Measurements from ENCODE around the gene PTPRG.

The PTPRG gene

DNA sequence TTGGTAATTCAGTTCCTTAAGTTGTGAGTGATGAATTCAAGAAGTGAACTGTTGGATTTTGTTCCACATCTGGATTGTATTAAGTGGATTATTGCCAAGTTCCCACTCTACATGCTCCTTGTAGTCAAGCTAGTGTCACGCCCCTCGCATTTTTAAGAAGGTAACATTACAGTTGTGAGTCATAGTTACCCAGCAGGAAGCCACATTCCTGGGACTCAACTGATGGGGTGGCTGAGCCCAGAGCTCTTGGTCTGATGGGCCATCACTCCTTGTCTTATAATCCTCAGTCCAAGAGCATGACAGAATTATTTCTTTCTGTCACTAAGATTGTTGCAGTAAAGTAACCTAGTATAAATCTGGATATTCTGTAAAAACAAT is 102.7 kb downstream of the PTPRG start:
- Mint-ChIP-seq H3K4me1 (ENCODE audit: low read depth) (no peaks in the 10 kb centered on the region), H3K36me3 (ENCODE audit: low read depth) (no peaks in the 10 kb centered on the region), H3K4me3 (no peak overlapping the region), H3K9me3 (no peaks in the 10 kb centered on the region), H3K27ac (no peak overlapping the region), H3K27me3 (no peaks in the 10 kb centered on the region)

DNA sequence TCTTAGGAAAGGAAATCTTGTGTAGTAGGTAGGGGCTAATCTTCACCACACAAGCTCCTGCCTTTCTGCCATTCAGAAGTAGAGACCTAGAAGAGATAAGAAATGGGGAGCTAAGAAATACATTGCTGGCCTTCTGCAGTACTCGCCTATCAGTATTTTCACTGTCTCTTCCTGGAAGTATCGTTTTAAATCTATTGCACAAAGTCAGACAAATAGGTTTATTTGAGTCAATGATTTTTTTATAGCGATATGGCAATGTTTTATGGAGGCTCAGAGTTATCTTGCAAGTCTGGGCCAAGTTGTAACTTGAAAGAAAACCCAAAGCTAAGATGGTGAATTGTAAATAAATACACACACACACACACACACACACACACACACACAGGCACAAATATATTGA is 103.8 kb downstream of the PTPRG start:
- H3K9me3 Mint-ChIP-seq = no peaks in the 10 kb centered on the region

DNA sequence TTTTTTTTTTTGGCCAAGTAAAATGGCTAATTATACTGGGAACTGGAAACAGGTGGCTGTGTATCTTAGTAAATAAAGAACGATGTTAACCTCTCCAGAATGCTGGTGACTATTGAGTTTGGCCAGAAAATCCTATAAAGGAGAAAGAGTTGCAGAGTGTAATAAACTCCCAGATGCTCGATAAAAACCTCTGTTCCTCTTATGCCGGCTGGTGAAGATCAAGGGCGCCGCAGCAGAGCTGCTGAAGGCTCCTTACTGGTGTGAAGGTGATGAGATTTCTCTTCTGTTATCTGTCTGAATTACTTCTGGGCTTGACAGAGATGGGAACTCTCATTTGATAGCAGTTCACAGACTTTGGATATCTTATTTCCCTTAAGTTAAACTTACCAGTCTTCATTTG is 104.6 kb downstream of the PTPRG start:
- H3K36me3 Mint-ChIP-seq (ENCODE audit: low read depth) = no peaks in the 10 kb centered on the region
- H3K4me1 Mint-ChIP-seq (ENCODE audit: low read depth) = no peaks in the 10 kb centered on the region
- no peak overlapping the region for H3K27ac Mint-ChIP-seq
- no peaks in the 10 kb centered on the region for H3K27me3 Mint-ChIP-seq
- H3K9me3 Mint-ChIP-seq = no peaks in the 10 kb centered on the region
- H3K4me3 Mint-ChIP-seq = no peak overlapping the region

More for the DNA sequence above, 103.8 kb downstream of the PTPRG start:
- Mint-ChIP-seq H3K4me3 (no peak overlapping the region), H3K36me3 (ENCODE audit: low read depth) (no peaks in the 10 kb centered on the region), H3K27ac (no peak overlapping the region), H3K4me1 (ENCODE audit: low read depth) (no peaks in the 10 kb centered on the region), H3K27me3 (no peaks in the 10 kb centered on the region)

DNA sequence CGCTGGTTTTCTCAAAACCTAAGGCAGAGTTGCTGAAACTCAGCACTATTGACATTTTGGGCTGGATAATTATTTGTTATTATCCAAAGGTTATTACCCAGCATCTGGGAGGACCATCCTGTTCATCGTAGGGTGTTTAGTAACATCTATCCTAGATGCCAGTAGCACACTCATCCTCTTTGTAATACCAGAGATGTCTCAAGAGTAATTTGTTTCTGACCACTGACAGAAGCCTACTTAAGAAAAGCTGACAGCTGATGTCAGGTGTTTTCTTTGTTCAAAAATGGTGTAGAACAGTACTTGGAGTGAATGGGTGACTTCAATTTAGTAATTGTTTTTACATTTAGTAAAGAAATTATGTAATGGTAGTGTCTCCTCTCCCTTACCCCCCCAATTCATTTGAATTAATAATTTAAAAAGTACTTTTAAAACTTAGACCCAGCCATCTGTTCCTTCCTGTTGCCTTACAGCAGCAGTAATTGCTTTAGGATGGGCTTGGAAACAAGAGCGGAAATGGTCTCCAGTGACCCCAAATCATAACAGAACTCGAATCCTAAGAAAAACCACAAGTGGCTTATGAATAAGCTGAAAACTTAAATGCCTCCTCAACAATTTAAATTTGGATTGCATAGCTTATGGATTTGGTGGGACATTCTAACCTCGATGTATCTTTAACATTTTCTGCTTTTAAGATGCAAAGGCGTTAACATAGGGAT is 105.4 kb downstream of the PTPRG start:
- no peaks in the 10 kb centered on the region for H3K36me3 Mint-ChIP-seq (ENCODE audit: low read depth)
- no peaks in the 10 kb centered on the region for H3K27me3 Mint-ChIP-seq
- H3K9me3 Mint-ChIP-seq = no peaks in the 10 kb centered on the region
- H3K27ac Mint-ChIP-seq = no peak overlapping the region
- no peak overlapping the region for H3K4me3 Mint-ChIP-seq
- no peaks in the 10 kb centered on the region for H3K4me1 Mint-ChIP-seq (ENCODE audit: low read depth)

DNA sequence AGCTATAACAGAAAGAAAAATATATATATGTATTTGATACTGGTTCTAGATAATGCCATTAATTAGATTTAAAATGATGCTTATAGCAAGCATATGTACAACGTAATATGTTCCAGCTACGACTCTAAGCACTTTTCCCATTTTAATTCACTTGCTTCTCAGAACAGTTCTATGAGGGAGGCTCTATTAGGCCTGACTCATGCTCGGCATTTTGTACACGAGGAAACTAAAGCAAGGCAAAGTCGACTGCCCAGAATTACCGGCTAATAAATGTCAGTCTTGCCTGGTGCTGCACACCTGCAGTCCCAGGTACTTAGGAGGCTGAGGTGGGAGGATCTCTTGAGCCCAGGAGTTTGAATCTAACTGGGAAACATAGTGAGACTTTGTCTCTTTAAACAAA is 106.0 kb downstream of the PTPRG start:
- H3K9me3 Mint-ChIP-seq = no peaks in the 10 kb centered on the region
- H3K36me3 Mint-ChIP-seq (ENCODE audit: low read depth) = no peaks in the 10 kb centered on the region
- H3K4me1 Mint-ChIP-seq (ENCODE audit: low read depth) = no peaks in the 10 kb centered on the region
- H3K27ac Mint-ChIP-seq = no peak overlapping the region
- H3K27me3 Mint-ChIP-seq = no peaks in the 10 kb centered on the region
- H3K4me3 Mint-ChIP-seq = no peak overlapping the region

DNA sequence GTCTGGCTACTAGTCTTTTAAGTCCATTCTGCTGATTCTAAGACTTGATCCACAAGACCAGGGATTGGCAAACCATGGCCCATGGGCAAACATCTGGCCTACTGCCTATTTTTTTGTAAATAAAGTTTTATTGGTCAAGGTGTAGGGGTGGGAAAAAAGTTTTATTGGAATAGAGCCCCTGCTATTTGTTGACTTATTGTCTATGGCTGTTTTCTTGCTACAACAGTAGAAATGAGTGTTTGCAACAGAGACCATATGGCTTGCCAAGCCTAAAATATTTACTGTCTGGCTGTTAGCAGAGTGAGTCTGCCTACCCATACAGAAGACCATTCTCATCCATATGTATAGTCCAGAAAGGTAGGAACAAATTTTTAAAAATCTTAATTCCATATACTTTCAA is 106.4 kb downstream of the PTPRG start:
- Mint-ChIP-seq H3K27me3 (no peaks in the 10 kb centered on the region), H3K4me3 (no peak overlapping the region), H3K27ac (no peak overlapping the region), H3K9me3 (no peaks in the 10 kb centered on the region), H3K36me3 (ENCODE audit: low read depth) (no peaks in the 10 kb centered on the region), H3K4me1 (ENCODE audit: low read depth) (no peaks in the 10 kb centered on the region)

DNA sequence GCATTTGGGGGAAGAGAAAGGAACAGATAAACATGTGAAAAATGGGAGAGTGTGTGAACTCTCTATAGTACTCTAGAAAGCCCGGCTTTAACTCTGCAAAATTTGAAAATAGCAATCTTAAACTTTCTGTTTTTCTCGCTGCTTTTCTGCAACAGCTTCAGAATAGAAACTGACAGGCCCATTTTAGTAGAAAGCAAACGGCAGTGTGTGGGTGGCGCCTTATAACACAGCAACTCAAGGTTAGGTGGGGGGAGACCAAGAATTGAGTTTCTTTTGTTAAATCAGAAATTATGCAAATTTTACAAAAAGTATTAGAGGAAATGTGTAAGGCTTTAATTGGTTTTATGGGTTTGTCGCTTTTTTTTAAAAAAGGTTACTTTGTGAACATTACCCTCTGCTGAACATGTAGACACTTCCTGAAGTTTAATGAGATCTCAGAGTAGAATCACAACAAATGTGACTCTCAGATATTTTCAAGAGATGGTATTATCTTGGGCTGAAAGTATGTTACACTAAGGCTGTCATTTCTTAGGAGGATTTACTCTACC is 107.0 kb downstream of the PTPRG start:
- no peaks in the 10 kb centered on the region for H3K36me3 Mint-ChIP-seq (ENCODE audit: low read depth)
- no peaks in the 10 kb centered on the region for H3K27me3 Mint-ChIP-seq
- H3K4me1 Mint-ChIP-seq (ENCODE audit: low read depth) = no peaks in the 10 kb centered on the region
- no peaks in the 10 kb centered on the region for H3K9me3 Mint-ChIP-seq
- H3K27ac Mint-ChIP-seq = no peak overlapping the region
- no peak overlapping the region for H3K4me3 Mint-ChIP-seq

DNA sequence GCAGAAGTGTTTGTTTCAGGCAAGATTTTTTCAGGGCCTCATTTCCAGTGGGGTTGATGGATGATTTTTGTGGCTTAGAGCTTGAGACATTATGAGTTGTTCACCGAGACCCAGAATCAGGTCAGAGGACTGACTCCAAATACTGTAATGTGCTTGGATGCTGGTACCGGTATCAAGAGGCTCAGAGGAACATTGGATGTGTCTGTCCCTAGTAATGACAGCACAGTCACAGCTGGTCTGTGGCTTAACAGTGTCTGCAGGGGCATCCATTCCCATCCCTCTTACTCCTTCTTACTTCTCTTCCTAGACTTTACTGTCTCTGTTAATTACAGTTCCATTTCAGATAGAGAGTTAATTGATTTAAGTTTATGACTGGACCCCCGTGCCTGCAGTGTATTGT is 107.8 kb downstream of the PTPRG start:
- no peaks in the 10 kb centered on the region for H3K4me1 Mint-ChIP-seq (ENCODE audit: low read depth)
- H3K9me3 Mint-ChIP-seq = no peaks in the 10 kb centered on the region
- H3K27me3 Mint-ChIP-seq = no peaks in the 10 kb centered on the region
- H3K4me3 Mint-ChIP-seq = no peak overlapping the region
- no peak overlapping the region for H3K27ac Mint-ChIP-seq
- no peaks in the 10 kb centered on the region for H3K36me3 Mint-ChIP-seq (ENCODE audit: low read depth)

DNA sequence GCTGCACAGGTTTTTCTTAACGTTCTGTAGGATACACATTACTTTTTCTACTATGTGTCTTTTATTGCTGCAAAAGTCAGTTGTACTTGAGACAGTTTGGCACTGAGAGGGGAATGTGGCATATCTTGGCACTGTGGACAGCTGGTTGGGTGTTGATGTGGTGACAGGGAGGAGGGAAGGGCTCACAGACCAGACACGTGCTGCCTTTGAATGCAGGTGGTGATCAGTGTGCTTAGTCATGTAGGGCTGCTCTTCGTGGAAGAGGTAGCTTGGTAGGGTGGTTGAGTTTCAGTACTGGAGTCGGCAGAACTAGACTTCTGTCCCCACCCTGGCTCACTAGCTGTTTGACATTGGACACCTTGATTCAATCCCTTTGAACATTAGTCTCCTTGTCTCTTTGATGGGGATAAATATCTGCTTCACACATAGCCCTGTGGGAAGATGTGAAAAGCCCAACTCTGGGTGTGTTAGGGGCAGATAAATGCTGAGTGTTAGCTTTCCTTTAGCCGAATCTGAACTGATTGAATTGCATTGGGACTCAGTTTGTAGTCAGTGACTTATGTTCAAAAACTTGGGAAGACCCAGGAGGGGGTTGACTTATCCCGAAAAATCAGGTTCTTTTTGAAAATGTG is 108.4 kb downstream of the PTPRG start:
- Mint-ChIP-seq H3K27ac (no peak overlapping the region), H3K4me1 (ENCODE audit: low read depth) (no peaks in the 10 kb centered on the region)

DNA sequence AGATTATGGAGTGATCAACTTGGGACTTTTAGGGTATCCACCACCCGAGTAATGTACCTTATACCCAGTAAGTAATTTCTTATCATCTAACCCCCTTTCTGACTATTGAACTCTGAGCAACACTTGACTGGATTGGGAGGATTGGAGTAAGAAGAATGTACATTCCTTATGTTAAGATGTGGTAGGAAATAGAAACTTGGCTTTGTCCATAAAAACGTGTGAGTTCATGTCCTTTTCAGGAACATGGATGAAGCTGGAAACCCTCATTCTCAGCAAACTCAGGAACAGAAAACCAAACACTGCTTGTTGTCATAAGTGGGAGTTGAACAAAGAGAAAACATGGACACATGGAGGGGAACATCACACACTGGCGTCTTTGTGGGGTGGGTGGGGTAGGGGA is 112.3 kb downstream of the PTPRG start:
- H3K9me3 Mint-ChIP-seq = no peaks in the 10 kb centered on the region
- no peaks in the 10 kb centered on the region for H3K36me3 Mint-ChIP-seq (ENCODE audit: low read depth)
- no peaks in the 10 kb centered on the region for H3K27me3 Mint-ChIP-seq
- H3K27ac Mint-ChIP-seq = no peak overlapping the region
- no peaks in the 10 kb centered on the region for H3K4me1 Mint-ChIP-seq (ENCODE audit: low read depth)
- no peak overlapping the region for H3K4me3 Mint-ChIP-seq

More for the DNA sequence above, 108.4 kb downstream of the PTPRG start:
- Mint-ChIP-seq H3K27me3 (no peaks in the 10 kb centered on the region), H3K36me3 (ENCODE audit: low read depth) (no peaks in the 10 kb centered on the region), H3K4me3 (no peak overlapping the region), H3K9me3 (no peaks in the 10 kb centered on the region)

DNA sequence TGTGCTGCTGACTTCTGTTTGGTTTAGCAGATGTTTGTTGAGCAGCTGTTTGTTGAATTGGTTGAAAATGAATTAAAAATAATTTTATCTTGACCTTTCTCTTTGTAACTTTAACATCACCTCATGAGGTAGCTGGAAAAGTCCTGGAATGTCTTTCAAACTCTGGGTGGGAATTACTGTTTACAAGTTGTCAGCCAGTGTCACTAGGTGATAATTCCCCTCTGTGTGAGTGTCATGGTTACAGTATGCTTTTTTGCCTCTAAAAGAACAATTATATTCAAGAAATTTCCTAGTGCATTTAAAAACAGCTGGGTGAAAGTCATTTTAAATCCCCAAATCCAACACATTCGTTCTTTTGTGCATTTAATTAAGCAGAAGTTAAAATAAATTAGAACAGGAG is 113.2 kb downstream of the PTPRG start:
- no peaks in the 10 kb centered on the region for H3K36me3 Mint-ChIP-seq (ENCODE audit: low read depth)
- no peaks in the 10 kb centered on the region for H3K9me3 Mint-ChIP-seq
- no peaks in the 10 kb centered on the region for H3K4me1 Mint-ChIP-seq (ENCODE audit: low read depth)
- no peak overlapping the region for H3K27ac Mint-ChIP-seq
- no peaks in the 10 kb centered on the region for H3K27me3 Mint-ChIP-seq
- no peak overlapping the region for H3K4me3 Mint-ChIP-seq

DNA sequence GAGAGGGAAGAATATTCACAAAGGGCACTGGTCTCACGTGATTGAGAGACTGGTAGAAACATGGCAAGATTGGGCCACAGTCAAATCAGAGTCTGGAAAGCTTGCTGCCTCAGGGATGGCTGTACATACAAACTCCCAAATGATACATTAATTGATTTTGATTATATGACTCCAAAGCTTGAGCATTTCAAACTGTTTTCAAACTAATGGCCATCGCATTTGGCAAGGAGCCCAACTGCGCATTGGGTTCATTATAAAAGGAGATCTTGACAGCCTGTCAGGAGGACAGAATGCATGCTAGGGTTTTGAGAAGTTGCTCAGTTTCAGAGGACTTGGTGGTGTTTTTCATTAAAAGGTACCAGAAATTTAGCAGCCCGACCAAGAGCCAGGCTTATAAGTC is 117.7 kb downstream of the PTPRG start:
- H3K4me3 Mint-ChIP-seq = no peak overlapping the region
- no peaks in the 10 kb centered on the region for H3K4me1 Mint-ChIP-seq (ENCODE audit: low read depth)
- no peaks in the 10 kb centered on the region for H3K36me3 Mint-ChIP-seq (ENCODE audit: low read depth)
- H3K9me3 Mint-ChIP-seq = no peaks in the 10 kb centered on the region
- no peak overlapping the region for H3K27ac Mint-ChIP-seq
- no peaks in the 10 kb centered on the region for H3K27me3 Mint-ChIP-seq

DNA sequence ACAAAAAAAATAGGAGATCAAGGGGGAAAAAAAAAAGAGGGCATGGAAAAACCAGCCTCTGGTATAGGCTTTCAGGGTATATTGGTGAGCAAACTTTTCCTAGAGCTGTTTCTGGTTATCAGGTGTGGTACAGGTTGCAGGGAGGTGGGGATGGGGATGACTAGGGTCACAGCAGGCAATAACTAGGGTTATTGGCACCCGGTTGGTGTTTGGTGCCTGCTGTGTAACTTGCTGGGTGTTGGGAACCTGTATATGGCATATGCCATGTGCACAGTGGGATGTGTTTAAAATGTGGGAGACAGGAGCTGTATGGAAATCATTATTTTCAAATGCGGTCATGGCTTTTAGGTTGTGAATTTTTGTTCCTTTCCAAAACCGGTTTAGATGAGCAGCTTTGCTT is 119.2 kb downstream of the PTPRG start:
- no peaks in the 10 kb centered on the region for H3K9me3 Mint-ChIP-seq
- no peaks in the 10 kb centered on the region for H3K27me3 Mint-ChIP-seq
- H3K36me3 Mint-ChIP-seq (ENCODE audit: low read depth) = no peaks in the 10 kb centered on the region
- H3K4me3 Mint-ChIP-seq = no peak overlapping the region
- no peaks in the 10 kb centered on the region for H3K4me1 Mint-ChIP-seq (ENCODE audit: low read depth)
- H3K27ac Mint-ChIP-seq = no peak overlapping the region

DNA sequence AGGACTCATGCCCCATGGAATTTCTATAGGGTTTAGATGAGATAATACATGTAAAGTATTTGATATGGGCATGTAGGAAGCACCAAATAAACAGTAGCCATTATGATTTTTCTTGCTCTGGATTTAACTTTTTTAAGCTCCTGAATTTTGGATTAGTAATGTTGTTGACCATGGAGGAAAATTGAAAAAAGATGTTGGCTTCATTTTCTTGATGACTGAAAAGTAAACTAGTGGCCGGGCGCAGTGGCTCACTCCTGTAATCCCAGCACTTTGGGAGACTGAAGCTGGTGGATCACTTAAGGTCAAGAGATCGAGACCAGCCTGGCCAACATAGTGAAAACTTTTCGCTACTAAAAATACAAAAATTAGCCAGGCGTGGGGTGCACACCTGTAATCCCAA is 120.3 kb downstream of the PTPRG start:
- no peak overlapping the region for H3K4me3 Mint-ChIP-seq
- H3K27ac Mint-ChIP-seq = no peak overlapping the region
- no peaks in the 10 kb centered on the region for H3K27me3 Mint-ChIP-seq
- no peaks in the 10 kb centered on the region for H3K36me3 Mint-ChIP-seq (ENCODE audit: low read depth)
- H3K9me3 Mint-ChIP-seq = no peaks in the 10 kb centered on the region
- no peaks in the 10 kb centered on the region for H3K4me1 Mint-ChIP-seq (ENCODE audit: low read depth)

DNA sequence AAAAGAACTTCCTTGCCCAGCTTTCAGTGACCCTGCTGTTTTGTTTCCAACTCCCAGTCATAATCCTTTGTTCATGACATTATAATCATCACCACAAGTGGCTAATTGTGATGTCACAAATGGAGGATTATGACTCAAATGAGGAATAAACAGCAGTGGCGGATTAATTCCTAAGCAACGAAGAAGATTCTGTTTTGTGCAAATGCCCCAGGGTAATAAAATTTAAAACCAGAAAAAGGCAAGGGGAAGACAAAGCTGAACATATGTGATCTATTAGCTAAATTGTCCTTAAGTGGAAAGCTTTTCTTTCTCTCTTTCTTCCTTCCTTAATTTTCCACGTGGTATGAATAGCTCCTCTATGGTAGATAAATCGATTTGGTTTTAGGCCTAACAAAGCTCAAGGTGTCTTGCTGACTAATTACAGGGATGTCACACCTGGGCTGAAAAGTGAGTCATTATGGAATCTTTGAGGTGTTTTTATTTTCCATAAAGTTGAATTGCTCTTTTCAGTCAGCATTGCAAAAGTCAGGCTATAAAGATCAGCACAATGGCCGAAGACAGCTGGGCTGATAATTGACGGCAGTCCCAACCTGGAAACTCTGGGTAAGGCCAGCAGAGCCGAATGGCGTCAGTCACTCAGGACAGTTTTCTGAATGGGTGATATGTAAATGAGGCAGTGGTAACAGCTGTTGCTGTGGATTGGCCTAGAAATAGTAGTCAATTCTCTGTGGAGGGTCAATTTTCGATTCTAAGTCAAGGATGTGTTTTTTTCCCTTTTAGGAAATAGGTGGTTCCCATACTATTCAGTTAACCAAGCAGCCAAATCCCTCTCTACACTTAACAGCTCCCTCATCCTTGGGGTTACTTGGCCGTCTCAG is 121.5 kb downstream of the PTPRG start:
- no peaks in the 10 kb centered on the region for H3K4me1 Mint-ChIP-seq (ENCODE audit: low read depth)
- H3K36me3 Mint-ChIP-seq (ENCODE audit: low read depth) = no peaks in the 10 kb centered on the region
- H3K9me3 Mint-ChIP-seq = no peaks in the 10 kb centered on the region
- H3K27me3 Mint-ChIP-seq = no peaks in the 10 kb centered on the region
- H3K27ac Mint-ChIP-seq = no peak overlapping the region
- H3K4me3 Mint-ChIP-seq = no peak overlapping the region
